Neuron (in vitro differentiated cells): Measurements from ENCODE around the gene LEMD3.

Experiments
- H2AFZ ChIP-seq: one replicate; pipeline ENCODE4 v1.6.1; 2013; ENCODE audit warnings: low read depth, mild to moderate bottlenecking, inconsistent platforms, low read length, moderate library complexity
- H3K27me3 ChIP-seq: one replicate; pipeline ENCODE4 v1.6.1; 2013; ENCODE audit warnings: low read length; ENCODE audit not compliant: insufficient read depth
- H3K36me3 ChIP-seq: one replicate; pipeline ENCODE4 v1.6.1; 2013; ENCODE audit warnings: low read length; ENCODE audit not compliant: insufficient read depth
- H3K4me1 ChIP-seq: one replicate; pipeline ENCODE4 v1.6.1; 2013; ENCODE audit warnings: low read length; ENCODE audit not compliant: insufficient read depth
- H3K4me3 ChIP-seq: 2 replicates; pipeline ENCODE4 v1.5.1; 2013; ENCODE audit warnings: mild to moderate bottlenecking, low read length, moderate library complexity
- H3K9me3 ChIP-seq: one replicate; pipeline ENCODE4 v1.6.1; 2013; ENCODE audit warnings: low read length

The LEMD3 gene

GRCh38 chr12:65182012-65182739, 12.8 kb downstream of the LEMD3 start:
- H2AFZ ChIP-seq: no peak overlapping the region
- H3K4me3 ChIP-seq: no peak overlapping the region
- peaks cover 13% of the 10 kb centered on the region for H3K36me3 ChIP-seq
- no peaks in the 10 kb centered on the region for H3K4me1 ChIP-seq
- no peaks in the 10 kb centered on the region for H3K27me3 ChIP-seq
- peaks cover under 1% of the 10 kb centered on the region for H3K9me3 ChIP-seq

GRCh38 chr12:65184176-65184857, 14.9 kb downstream of the LEMD3 start:
- Histone ChIP-seq H3K9me3 (no peaks in the 10 kb centered on the region), H3K27me3 (no peaks in the 10 kb centered on the region), H3K4me1 (no peaks in the 10 kb centered on the region), H3K36me3 (peaks cover 6% of the 10 kb centered on the region), H3K4me3 (no peak overlapping the region), H2AFZ (no peak overlapping the region)

- Histone ChIP-seq H3K36me3 (peaks cover 6% of the 10 kb centered on the region), H3K4me1 (no peaks in the 10 kb centered on the region), H3K9me3 (no peaks in the 10 kb centered on the region), H2AFZ (no peak overlapping the region), H3K4me3 (no peak overlapping the region), H3K27me3 (no peaks in the 10 kb centered on the region)
Observed at GRCh38 chr12:65184858-65185229, 15.5 kb downstream of the LEMD3 start.

GRCh38 chr12:65187665-65188064, 18.3 kb downstream of the LEMD3 start:
- Histone ChIP-seq H3K4me3 (no peak overlapping the region), H3K27me3 (no peaks in the 10 kb centered on the region), H2AFZ (no peak overlapping the region), H3K4me1 (no peaks in the 10 kb centered on the region), H3K36me3 (peaks cover 3% of the 10 kb centered on the region), H3K9me3 (no peaks in the 10 kb centered on the region)

GRCh38 chr12:65188179-65188701, 18.9 kb downstream of the LEMD3 start:
- Histone ChIP-seq H3K9me3 (no peaks in the 10 kb centered on the region), H3K27me3 (no peaks in the 10 kb centered on the region), H3K4me3 (no peak overlapping the region), H2AFZ (no peak overlapping the region), H3K4me1 (no peaks in the 10 kb centered on the region), H3K36me3 (peaks cover 3% of the 10 kb centered on the region)

GRCh38 chr12:65189028-65189718, 19.8 kb downstream of the LEMD3 start:
- Histone ChIP-seq H3K27me3 (no peaks in the 10 kb centered on the region), H3K9me3 (no peaks in the 10 kb centered on the region), H2AFZ (no peak overlapping the region), H3K36me3 (peaks cover 3% of the 10 kb centered on the region), H3K4me1 (no peaks in the 10 kb centered on the region), H3K4me3 (no peak overlapping the region)

- no peaks in the 10 kb centered on the region for H3K4me1 ChIP-seq
- H2AFZ ChIP-seq: no peak overlapping the region
- H3K4me3 ChIP-seq: no peak overlapping the region
- H3K27me3 ChIP-seq: no peaks in the 10 kb centered on the region
- peaks cover 5% of the 10 kb centered on the region for H3K9me3 ChIP-seq
- H3K36me3 ChIP-seq: no peaks in the 10 kb centered on the region
Observed at GRCh38 chr12:65192963-65193516, 23.7 kb downstream of the LEMD3 start.

- H3K4me1 ChIP-seq: no peaks in the 10 kb centered on the region
- peaks cover 5% of the 10 kb centered on the region for H3K9me3 ChIP-seq
- H3K4me3 ChIP-seq: no peak overlapping the region
- H3K27me3 ChIP-seq: no peaks in the 10 kb centered on the region
- H2AFZ ChIP-seq: no peak overlapping the region
- no peaks in the 10 kb centered on the region for H3K36me3 ChIP-seq
Observed at GRCh38 chr12:65194949-65195348, 25.6 kb downstream of the LEMD3 start.

- no peaks in the 10 kb centered on the region for H3K36me3 ChIP-seq
- H3K27me3 ChIP-seq: no peaks in the 10 kb centered on the region
- no peak overlapping the region for H2AFZ ChIP-seq
- H3K4me1 ChIP-seq: no peaks in the 10 kb centered on the region
- peaks cover 5% of the 10 kb centered on the region for H3K9me3 ChIP-seq
- H3K4me3 ChIP-seq: no peak overlapping the region
Observed at GRCh38 chr12:65195387-65196055, 26.1 kb downstream of the LEMD3 start.

GRCh38 chr12:65196762-65197567, 27.6 kb downstream of the LEMD3 start:
- H3K4me1 ChIP-seq: no peaks in the 10 kb centered on the region
- no peak overlapping the region for H2AFZ ChIP-seq
- H3K27me3 ChIP-seq: no peaks in the 10 kb centered on the region
- H3K36me3 ChIP-seq: no peaks in the 10 kb centered on the region
- H3K4me3 ChIP-seq: no peak overlapping the region
- H3K9me3 ChIP-seq: peaks cover 5% of the 10 kb centered on the region

GRCh38 chr12:65199604-65200003, 30.2 kb downstream of the LEMD3 start:
- H2AFZ ChIP-seq: no peak overlapping the region
- H3K9me3 ChIP-seq: peaks cover 3% of the 10 kb centered on the region
- no peaks in the 10 kb centered on the region for H3K27me3 ChIP-seq
- H3K4me1 ChIP-seq: no peaks in the 10 kb centered on the region
- H3K36me3 ChIP-seq: no peaks in the 10 kb centered on the region
- no peak overlapping the region for H3K4me3 ChIP-seq

- Histone ChIP-seq H3K4me3 (no peak overlapping the region), H2AFZ (no peak overlapping the region), H3K36me3 (no peaks in the 10 kb centered on the region), H3K27me3 (no peaks in the 10 kb centered on the region), H3K9me3 (peaks cover 2% of the 10 kb centered on the region), H3K4me1 (no peaks in the 10 kb centered on the region)
Observed at GRCh38 chr12:65200007-65200665, 30.8 kb downstream of the LEMD3 start.
